Heart left ventricle (tissue), 13 donors: Measurements from ENCODE around the gene RNF13.

ENCODE experiments used
- CTCF ChIP-seq, 12 donors: fragments of 200-600 bp; sonication (generic) in 4 of 12; IDR thresholded peaks; one replicate each; pipeline versions ENCODE4 v1.5.0 to v1.8.0; 2018 to 2022; ENCODE audit warnings: antibody characterized with exemption in 12 of 12, mild to moderate bottlenecking in 5 of 12
- POLR2A ChIP-seq, 2 donors: fragments of 450-650 bp; IDR thresholded peaks; one replicate each; pipeline ENCODE4 v1.6.1; 2017; ENCODE audit warnings: antibody characterized with exemption in 2 of 2, mild to moderate bottlenecking in 2 of 2, moderate library complexity in 2 of 2
- donor health status: ischemic (EF 13 %, LVEDD 7.1; RV severe dilation, severe dysfunction).
- donor health status: DM: no; HTN: yes; CAD: no.
- donor health status: DM: no; HTN: no; CAD: no.
- donor health status: ischemic (EF 25% LVEDD 6.9; RV normal size, moderate dysfunction).
- donor health status: ischemic (EF 25% LVEDD 5.7; RV mildly dilated, moderate dysfunction).
- donor health status: ischemic (EF 35%, LVEDD 5.7; RV mildly dilated, moderate dysfunction).
- donor health status: nonischemic (EF 11% LVEDD 7.7; RV severe dilation, severe dysfunction).
- donor health status: DM: yes; HTN: yes; CAD: no.
- donor health status: PGD.
- donor health status: ischemic (EF 29% LVEDD 5.4; RV normal size, mild dysfunction).
- donor health status: nonischemic (EF 23%, LVEDD 6.1; RV moderate dilation, normal function).

DNA sequence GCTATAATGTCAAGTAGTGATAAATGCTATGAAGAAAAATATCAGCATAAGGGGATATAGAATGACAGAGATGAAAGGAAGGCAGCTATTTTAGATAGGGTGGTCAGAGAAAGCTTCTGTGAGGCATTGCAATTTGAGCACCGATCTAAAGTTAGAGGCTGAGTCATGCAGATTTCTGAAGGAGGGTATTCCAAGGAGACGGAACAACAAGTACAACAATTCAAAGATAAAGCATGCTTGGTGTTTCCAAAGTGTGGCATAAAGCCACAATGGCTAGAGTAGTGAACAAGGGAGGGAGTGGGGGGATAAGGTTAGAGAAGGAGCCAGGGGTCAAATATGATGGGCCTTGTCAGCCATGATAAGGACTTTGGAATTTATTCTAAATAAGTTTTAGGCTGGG lies 85.8 kb downstream of the RNF13 start:
- TF ChIP-seq CTCF (IDR thresholded peaks at IDR 0.05) (no peak), POLR2A (IDR thresholded peaks at IDR 0.05) (no peak)
